Measurements from ENCODE around the gene C11orf91.

Gene C11orf91

DNA sequence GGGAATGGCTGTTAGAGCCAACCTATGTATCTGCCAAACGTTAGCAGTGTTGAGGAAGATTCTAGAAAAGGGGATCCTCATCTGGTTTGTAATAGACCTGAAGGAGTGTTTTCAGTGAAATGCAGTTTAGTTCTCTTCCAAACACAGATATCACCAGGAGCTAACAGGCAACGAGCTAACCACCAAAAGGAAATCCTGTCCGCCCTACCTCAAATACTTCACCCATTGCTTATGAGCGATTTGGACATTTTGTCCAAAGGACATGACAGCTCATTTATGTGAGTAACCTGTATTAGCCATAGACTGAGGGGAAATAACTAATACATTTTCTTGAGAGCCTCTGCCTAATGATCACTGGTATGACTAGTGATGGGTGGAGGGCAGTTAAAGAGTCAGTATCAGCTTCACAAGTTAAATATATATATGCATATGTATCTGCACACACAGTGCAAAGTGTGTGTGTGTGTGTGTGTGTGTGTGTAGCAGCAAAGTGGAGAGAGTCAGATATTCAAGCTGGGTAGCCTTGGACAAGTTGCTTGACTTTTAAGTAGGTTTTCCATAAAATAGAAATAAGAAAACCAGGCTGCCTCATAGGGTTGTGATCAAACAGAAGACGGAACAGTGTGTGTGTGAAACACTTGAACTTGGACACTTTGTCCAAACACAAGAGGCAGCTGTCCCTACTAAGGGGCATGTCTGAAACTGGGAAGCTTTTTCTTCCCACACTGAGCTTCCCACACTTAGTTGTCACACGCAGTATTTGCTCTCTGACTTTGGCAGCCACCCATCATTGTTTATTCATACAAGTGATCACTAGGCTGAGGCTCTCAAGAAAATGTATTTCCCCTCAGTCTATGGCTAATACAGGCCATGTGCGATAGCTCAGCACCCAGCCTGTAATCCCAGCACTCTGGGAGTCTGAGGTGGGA, 940 bp upstream of the C11orf91 start:
- DNase-seq (ENCODE audit: insufficient read length) = no peak
- TF ChIP-seq POLR2AphosphoS5 (IDR thresholded peaks at IDR 0.05; ENCODE audit: low read depth, low read length) (no peak), TAF1 (IDR thresholded peaks at IDR 0.05; ENCODE audit: borderline replicate concordance, low read depth, low read length) (no peak), POLR2A (IDR thresholded peaks at IDR 0.05; ENCODE audit: low read depth, low read length) (no peak)
- FAIRE-seq = peak; percentile 70

- no peak for TF ChIP-seq POLR2AphosphoS5 (IDR thresholded peaks at IDR 0.05; ENCODE audit: low read depth, low read length)
- no peak for TF ChIP-seq TAF1 (IDR thresholded peaks at IDR 0.05; ENCODE audit: borderline replicate concordance, low read depth, low read length)
- TF ChIP-seq POLR2A (IDR thresholded peaks at IDR 0.05; ENCODE audit: low read depth, low read length) = no peak
- FAIRE-seq = no peak
- peak; percentile 19 for DNase-seq (ENCODE audit: insufficient read length)
These were observed 544 bp downstream of the C11orf91 start for GRCh38 chr11:33700063-33700501.

DNA sequence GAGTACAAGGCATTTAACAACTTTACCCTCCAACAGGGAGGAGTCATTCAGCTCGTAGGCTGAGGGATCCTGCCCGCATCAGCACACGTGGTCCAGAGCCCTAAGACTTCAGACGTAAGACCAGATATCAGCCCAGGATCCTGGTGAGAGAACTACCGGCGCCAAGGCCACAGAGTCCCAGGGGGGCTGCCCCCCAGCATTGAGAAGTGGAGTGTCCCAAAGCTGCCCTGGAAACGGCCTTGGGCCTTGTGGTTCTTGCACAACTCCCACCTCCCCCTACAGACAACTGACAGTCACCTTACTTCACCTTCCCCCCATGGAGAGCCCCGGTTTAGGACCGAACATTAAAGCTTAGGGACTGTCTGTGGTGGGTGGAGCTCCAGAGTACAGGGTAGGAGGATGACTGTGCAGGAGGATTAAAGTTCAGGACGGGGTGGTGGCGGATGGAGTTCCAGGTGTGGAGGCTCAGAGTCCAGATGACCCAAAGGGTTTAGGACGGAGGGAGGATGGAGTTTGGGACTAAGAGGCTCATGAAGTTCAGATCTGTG, 1.0 kb downstream of the C11orf91 start:
- no peak for FAIRE-seq
- DNase-seq (ENCODE audit: insufficient read length) = no peak
- no peak for TF ChIP-seq POLR2A (IDR thresholded peaks at IDR 0.05; ENCODE audit: low read depth, low read length)
- TF ChIP-seq TAF1 (IDR thresholded peaks at IDR 0.05; ENCODE audit: borderline replicate concordance, low read depth, low read length) = no peak
- TF ChIP-seq POLR2AphosphoS5 (IDR thresholded peaks at IDR 0.05; ENCODE audit: low read depth, low read length) = no peak

GRCh38 chr11:33698921-33699320, 1.7 kb downstream of the C11orf91 start:
- DNase-seq (ENCODE audit: insufficient read length) (no peak), FAIRE-seq (no peak)
- TF ChIP-seq TAF1 (IDR thresholded peaks at IDR 0.05; ENCODE audit: borderline replicate concordance, low read depth, low read length) (no peak), POLR2AphosphoS5 (IDR thresholded peaks at IDR 0.05; ENCODE audit: low read depth, low read length) (no peak), POLR2A (IDR thresholded peaks at IDR 0.05; ENCODE audit: low read depth, low read length) (no peak)

GRCh38 chr11:33697997-33698396, 2.6 kb downstream of the C11orf91 start:
- no peak for FAIRE-seq
- TF ChIP-seq POLR2A (IDR thresholded peaks at IDR 0.05; ENCODE audit: low read depth, low read length) = no peak
- no peak for TF ChIP-seq TAF1 (IDR thresholded peaks at IDR 0.05; ENCODE audit: borderline replicate concordance, low read depth, low read length)
- no peak for TF ChIP-seq POLR2AphosphoS5 (IDR thresholded peaks at IDR 0.05; ENCODE audit: low read depth, low read length)
- DNase-seq (ENCODE audit: insufficient read length) = no peak

DNA sequence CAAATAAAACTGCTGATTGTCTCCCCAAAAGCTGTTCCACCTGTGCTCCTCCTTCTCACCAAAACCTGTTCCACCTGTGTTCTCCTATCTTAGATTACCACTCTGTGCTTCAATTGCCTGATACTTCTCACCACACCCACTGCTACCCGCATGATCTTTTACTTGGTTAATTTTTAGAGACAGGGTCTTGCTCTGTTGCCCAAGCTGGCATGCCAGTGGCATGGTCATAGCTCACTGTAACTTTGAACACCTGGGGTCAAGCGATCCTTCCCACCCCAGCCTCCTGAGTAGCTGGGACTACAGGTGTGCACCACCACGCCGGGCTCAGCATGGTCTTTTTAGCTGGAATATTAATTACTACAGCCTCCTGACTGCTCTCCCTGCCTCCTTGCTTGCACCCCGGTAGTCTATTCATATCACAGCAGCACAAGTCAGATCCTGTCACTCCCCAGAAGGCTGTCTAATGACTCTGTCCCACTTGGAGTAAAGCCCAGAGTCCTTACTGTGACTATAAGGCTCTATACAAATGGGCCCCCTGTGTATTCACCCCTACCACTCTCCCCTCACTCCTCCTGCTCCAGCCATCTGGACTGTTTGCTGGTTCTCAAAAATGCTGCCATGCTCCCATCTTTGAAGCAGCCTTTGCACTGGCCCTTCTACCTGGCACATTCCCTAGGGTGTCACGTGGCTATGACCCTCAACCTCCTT, 3.5 kb downstream of the C11orf91 start:
- TF ChIP-seq POLR2AphosphoS5 (IDR thresholded peaks at IDR 0.05; ENCODE audit: low read depth, low read length) = no peak
- TF ChIP-seq TAF1 (IDR thresholded peaks at IDR 0.05; ENCODE audit: borderline replicate concordance, low read depth, low read length) = no peak
- TF ChIP-seq POLR2A (IDR thresholded peaks at IDR 0.05; ENCODE audit: low read depth, low read length) = no peak
- DNase-seq (ENCODE audit: insufficient read length) (no peak), FAIRE-seq (no peak)

DNA sequence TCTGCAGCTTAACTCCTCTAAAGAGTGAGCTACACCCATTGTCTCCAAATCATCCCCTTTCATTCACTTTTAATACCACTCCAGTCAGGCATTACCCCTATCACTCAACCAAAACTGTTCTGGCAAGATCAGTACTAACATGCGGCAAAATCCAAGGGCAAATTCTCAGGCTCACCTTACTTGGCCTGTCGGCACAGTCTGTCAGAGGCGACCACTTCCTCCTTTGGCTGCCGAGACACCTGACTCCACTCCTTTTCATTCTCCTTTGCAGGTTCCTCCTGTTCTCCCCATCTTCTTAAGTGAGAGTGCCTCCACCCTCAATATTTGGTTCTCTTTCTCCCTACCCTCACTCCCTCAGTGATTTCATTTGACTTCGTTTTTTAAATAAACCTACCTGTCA, 4.2 kb downstream of the C11orf91 start:
- DNase-seq (ENCODE audit: insufficient read length) (no peak), FAIRE-seq (no peak)
- TF ChIP-seq POLR2AphosphoS5 (IDR thresholded peaks at IDR 0.05; ENCODE audit: low read depth, low read length) = no peak
- no peak for TF ChIP-seq POLR2A (IDR thresholded peaks at IDR 0.05; ENCODE audit: low read depth, low read length)
- TF ChIP-seq TAF1 (IDR thresholded peaks at IDR 0.05; ENCODE audit: borderline replicate concordance, low read depth, low read length) = no peak

- DNase-seq (ENCODE audit: insufficient read length) = no peak
- TF ChIP-seq POLR2AphosphoS5 (IDR thresholded peaks at IDR 0.05; ENCODE audit: low read depth, low read length) (no peak), TAF1 (IDR thresholded peaks at IDR 0.05; ENCODE audit: borderline replicate concordance, low read depth, low read length) (no peak), POLR2A (IDR thresholded peaks at IDR 0.05; ENCODE audit: low read depth, low read length) (no peak)
- no peak for FAIRE-seq
These were observed 5.5 kb downstream of the C11orf91 start for GRCh38 chr11:33695051-33695566.

DNA sequence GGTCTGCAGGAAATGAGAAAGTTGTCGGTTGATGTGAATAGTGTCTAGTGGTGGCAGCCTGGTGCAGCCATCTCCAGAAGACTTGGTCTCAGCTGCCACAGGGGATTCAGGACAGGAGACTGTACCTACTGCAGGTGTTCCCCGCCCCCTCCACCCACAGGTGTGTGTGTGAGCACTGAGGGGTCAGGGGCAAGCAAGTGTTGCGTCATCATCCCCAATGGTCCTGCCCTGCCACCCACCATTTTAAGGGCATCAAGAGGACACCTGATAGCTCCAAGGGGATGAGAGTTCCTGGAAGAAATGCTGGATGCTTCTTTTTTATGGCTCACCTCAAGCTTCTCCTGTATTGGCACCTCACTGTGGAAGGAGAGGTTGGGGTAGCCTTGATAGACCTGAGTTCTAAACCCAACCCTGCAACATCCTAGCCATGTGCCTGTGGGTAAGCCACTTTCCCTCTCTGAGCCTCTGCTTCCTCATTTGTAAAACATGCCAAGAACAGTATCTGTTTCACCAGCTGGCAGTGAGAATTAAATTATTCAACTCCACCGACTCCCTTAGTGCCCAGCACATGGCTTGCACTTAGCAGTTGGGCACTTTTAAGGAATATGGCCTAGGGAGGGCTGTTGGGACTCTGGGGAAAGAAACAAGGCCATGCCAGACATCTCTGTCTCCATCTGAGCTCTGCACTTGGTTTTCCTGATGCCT, 6.1 kb downstream of the C11orf91 start:
- no peak for TF ChIP-seq POLR2AphosphoS5 (IDR thresholded peaks at IDR 0.05; ENCODE audit: low read depth, low read length)
- TF ChIP-seq TAF1 (IDR thresholded peaks at IDR 0.05; ENCODE audit: borderline replicate concordance, low read depth, low read length) = no peak
- no peak for TF ChIP-seq POLR2A (IDR thresholded peaks at IDR 0.05; ENCODE audit: low read depth, low read length)
- no peak for FAIRE-seq
- no peak for DNase-seq (ENCODE audit: insufficient read length)

DNA sequence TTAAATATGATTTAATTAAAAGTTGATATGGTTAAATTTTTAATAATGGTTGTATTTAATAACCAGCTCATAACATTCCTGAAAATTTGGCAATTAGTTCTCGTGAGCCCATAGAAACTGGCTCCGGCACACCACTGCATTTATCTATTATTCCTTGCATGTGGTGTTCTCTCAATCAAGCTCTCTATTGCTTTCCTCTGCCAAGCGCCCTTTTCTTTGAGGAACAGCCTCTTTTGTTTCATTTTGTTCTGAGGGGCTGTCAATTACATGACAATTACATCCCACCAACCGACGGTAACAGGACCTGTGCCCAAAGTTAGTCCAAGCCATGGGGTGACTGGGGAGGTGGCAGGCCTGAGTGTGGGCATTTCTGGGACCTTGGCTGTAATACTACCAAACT, 8.1 kb downstream of the C11orf91 start:
- peak; percentile 33 for FAIRE-seq
- no peak for TF ChIP-seq POLR2A (IDR thresholded peaks at IDR 0.05; ENCODE audit: low read depth, low read length)
- TF ChIP-seq POLR2AphosphoS5 (IDR thresholded peaks at IDR 0.05; ENCODE audit: low read depth, low read length) = no peak
- TF ChIP-seq TAF1 (IDR thresholded peaks at IDR 0.05; ENCODE audit: borderline replicate concordance, low read depth, low read length) = no peak
- no peak for DNase-seq (ENCODE audit: insufficient read length)

All from GM12892 (cell line).